ENCODE results near the gene SNTB2.

DNA sequence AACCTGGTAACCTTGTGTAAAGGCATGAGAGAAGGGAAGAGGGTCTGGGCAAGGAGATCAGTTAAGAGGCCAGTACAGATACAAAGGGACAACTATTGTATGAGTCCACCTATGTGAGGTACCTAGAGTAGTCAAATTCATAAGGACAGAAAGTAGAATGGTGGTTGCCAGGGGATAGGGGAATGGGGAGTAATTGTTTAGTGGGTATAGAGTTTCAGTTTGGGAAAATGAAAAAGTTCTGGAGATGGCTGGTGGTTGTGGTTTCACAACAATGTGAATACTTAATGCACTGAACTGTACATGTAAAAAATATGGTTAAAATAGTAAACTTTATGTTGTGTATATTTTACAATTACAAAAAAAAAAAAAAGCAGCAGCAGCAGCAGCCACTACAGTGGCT is 49.4 kb downstream of the SNTB2 start:
- TF ChIP-seq NFE2L2 (IDR thresholded peaks at IDR 0.05; ENCODE audit: low read depth, low read length), result no peak
- TF ChIP-seq, protein P1, sequence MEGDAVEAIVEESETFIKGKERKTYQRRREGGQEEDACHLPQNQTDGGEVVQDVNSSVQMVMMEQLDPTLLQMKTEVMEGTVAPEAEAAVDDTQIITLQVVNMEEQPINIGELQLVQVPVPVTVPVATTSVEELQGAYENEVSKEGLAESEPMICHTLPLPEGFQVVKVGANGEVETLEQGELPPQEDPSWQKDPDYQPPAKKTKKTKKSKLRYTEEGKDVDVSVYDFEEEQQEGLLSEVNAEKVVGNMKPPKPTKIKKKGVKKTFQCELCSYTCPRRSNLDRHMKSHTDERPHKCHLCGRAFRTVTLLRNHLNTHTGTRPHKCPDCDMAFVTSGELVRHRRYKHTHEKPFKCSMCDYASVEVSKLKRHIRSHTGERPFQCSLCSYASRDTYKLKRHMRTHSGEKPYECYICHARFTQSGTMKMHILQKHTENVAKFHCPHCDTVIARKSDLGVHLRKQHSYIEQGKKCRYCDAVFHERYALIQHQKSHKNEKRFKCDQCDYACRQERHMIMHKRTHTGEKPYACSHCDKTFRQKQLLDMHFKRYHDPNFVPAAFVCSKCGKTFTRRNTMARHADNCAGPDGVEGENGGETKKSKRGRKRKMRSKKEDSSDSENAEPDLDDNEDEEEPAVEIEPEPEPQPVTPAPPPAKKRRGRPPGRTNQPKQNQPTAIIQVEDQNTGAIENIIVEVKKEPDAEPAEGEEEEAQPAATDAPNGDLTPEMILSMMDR (conservative IDR thresholded peaks at IDR 0.05; ENCODE audit: low read depth, low read length), result no peak
- no peak for TF ChIP-seq POLR2A (IDR thresholded peaks at IDR 0.05; ENCODE audit: low read depth, low read length)
- no peak for TF ChIP-seq RAD21 (IDR thresholded peaks at IDR 0.05; ENCODE audit: low read length)
- TF ChIP-seq SMC3 (IDR thresholded peaks at IDR 0.05; ENCODE audit: low read depth, low read length), result no peak

Data from IMR-90 (cell line).